HG03139 (cell line): ENCODE results near the gene CST9.
"Not testable (repeated sequence)": the region's sequence is repeated elsewhere in the genome, so short reads cannot be mapped to it uniquely, and the experiment has no call there.

Experiments used
- ATAC-seq: cut with Tn5 transposase; IDR thresholded peaks from one replicate; pipeline ENCODE4 v1.9.1; 2021; ENCODE audit not compliant: unreplicated experiment

The CST9 gene

GRCh38 chr20:23588434-23589403 is 17.0 kb downstream of the CST9 start:
- no peak for ATAC-seq

- ATAC-seq: no peak
Measured at GRCh38 chr20:23587631-23588030, 18.1 kb downstream of the CST9 start.

- ATAC-seq: no peak
Measured at GRCh38 chr20:23586735-23587525, 18.8 kb downstream of the CST9 start.

- no peak for ATAC-seq
Measured at GRCh38 chr20:23585808-23586734, 19.6 kb downstream of the CST9 start.

DNA sequence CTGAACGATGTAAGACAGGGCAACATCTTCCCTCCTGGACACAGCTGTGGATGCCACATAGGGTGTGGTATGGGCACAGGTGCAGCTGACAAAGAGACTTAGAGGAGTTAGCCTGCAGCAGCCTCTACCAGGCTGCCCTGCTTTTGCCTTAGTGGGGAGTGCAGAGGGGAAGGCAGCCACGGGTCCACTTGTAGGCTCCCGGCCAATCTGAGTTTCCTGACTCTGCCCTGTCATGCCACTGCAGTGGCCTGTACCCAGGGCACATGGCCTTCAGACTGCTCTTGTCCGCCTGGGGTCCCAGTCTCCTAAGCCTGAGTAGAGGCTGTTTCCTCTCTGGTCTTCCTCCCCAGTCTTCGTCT is 20.3 kb downstream of the CST9 start:
- ATAC-seq: no peak

- no peak for ATAC-seq
Measured at GRCh38 chr20:23584434-23585199, 21.1 kb downstream of the CST9 start.

DNA sequence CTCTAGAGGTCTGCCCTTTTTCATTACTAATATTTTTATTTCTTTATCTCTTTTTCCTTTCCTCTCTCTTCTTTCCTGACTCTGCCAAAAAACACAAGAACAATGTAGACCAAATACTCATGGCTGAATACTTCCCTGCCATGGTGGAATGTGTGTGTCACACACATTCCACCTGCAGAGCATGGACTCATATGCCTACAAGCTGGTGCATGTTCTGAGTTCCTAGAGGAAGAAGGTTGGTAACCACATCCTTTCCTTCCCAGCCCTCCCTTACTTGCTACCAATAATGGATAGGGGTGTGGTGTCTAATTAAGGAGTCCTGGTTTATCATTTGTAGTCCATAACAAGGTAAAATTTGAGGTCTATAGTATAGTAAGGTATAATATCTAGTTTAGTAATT is 22.2 kb downstream of the CST9 start:
- no peak for ATAC-seq

DNA sequence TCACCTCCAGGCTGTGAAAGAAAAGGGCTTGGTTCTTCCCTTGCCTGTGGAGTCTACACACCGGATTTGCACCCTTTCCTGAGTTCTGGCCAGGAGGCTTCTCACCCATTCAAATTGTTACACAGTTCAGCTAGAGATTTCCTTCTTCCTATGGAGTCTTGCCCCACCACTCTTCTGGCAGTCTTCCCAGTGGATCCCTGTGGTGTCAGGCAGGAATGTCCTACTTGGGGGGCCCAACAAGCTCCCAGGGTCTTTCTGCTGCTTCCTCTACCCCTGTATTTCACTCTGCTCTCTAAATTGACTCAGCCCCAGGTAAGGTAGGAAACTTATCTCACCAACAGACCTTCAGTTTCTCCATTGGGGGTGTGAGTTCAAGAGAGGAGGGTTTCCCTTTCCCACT is 23.4 kb downstream of the CST9 start:
- no peak for ATAC-seq

GRCh38 chr20:23581833-23582232 is 23.9 kb downstream of the CST9 start:
- not testable (repeated sequence) for ATAC-seq

DNA sequence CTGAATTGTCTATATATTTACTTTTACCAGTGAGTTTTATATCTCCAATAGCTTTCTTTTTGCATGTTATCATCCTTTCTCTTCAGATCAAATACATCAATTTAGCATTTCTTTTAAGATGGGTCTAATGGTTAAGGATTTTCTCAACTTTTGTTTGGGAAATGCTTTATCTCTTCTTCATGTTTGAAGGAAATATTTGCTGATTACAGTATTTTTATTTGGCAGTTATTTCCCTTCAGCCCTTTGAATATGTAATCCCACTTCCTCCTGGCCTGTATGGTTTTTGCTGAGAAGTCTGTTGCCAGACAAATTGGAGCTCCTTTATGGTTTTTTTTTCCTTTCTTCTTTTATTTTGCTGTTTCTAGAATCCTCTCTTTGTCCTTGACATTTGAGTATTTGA is 30.7 kb downstream of the CST9 start:
- ATAC-seq: no peak

- ATAC-seq: no peak
Measured at GRCh38 chr20:23570178-23570760, 35.4 kb downstream of the CST9 start.

DNA sequence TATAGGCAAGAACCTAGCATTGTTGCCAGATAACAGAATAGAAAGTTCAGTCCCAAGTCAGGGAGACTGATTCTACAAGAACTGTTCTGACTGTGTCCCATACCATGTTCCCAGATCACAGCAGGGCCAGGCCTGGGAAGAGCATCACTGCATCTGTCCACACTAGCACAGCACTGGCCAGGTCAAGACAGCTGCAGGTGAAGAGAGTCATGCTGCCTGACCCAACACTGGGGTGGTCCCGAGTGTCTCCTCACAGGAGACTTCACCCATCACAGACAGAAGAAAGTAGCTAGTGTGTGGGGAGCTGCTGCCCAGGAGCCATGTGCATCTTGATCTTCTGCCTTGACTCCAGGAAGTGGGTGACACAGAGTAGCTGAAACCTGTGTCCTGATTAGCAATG is 36.1 kb downstream of the CST9 start:
- ATAC-seq: no peak

GRCh38 chr20:23568971-23569330 is 36.8 kb downstream of the CST9 start:
- ATAC-seq: no peak

- ATAC-seq: no peak
Measured at GRCh38 chr20:23568320-23568970, 37.3 kb downstream of the CST9 start, which contains the start of gene CST9L. Gene CST9L (minus strand): TSS chr20:23568484. CDS start chr20:23568450, 34 bp downstream.

- no peak for ATAC-seq
Measured at GRCh38 chr20:23566199-23566932, 39.4 kb downstream of the CST9 start.

- ATAC-seq: no peak
Measured at GRCh38 chr20:23565503-23566045, 40.1 kb downstream of the CST9 start.

DNA sequence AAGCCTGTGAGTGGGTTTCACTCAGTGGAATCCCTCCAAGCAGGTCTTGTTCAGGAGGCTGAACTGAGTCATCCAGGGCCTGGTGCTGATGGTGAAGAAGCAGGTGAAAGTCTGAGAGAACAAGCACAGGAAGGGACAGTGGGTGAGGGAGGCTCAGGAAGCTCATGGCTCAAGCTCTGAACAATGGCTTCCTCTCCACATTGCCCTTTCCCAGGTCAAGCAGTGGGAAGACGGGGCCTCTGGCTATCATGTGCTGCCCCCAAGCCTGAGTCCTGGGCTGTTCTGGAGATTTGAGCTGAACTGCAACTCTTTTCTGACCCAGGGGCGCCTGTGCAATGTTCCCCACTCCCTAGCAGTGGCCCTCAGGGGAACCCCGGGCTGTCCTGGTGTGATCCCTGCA is 40.8 kb downstream of the CST9 start:
- ATAC-seq: no peak

GRCh38 chr20:23562721-23563342 is 42.9 kb downstream of the CST9 start:
- no peak for ATAC-seq
